Measurements from ENCODE around the gene CPT1B.
"Not testable (repeated sequence)": the region's sequence is repeated elsewhere in the genome, so short reads cannot be mapped to it uniquely, and the experiment has no call there.

CPT1B gene

GRCh38 chr22:50527921-50528681 is 50.1 kb downstream of the CPT1B start:
- DNase-seq (ENCODE audit: low spot score), result no peak

- no peak for DNase-seq (ENCODE audit: low spot score)
These were observed 51.1 kb downstream of the CPT1B start for GRCh38 chr22:50526834-50527801.

- DNase-seq (ENCODE audit: low spot score), result peak; percentile 73
These were observed 52.0 kb downstream of the CPT1B start for GRCh38 chr22:50526108-50526833.

- no peak for DNase-seq (ENCODE audit: low spot score)
These were observed 52.4 kb downstream of the CPT1B start for GRCh38 chr22:50525858-50526107.

- peak; percentile 96 for DNase-seq (ENCODE audit: low spot score)
These were observed 52.9 kb downstream of the CPT1B start, which contains the start of gene SCO2 for GRCh38 chr22:50525104-50525857. Gene SCO2, minus strand, starts transcription at chr22:50525598. Its CDS starts 1,187 bp downstream, at chr22:50524411.

GRCh38 chr22:50524676-50525103 is 53.5 kb downstream of the CPT1B start:
- no peak for DNase-seq (ENCODE audit: low spot score)

- DNase-seq (ENCODE audit: low spot score), result no peak
These were observed 54.2 kb downstream of the CPT1B start for GRCh38 chr22:50523806-50524675.

GRCh38 chr22:50523458-50523805 is 54.8 kb downstream of the CPT1B start:
- DNase-seq (ENCODE audit: low spot score), result no peak

GRCh38 chr22:50522806-50523438 is 55.3 kb downstream of the CPT1B start:
- no peak for DNase-seq (ENCODE audit: low spot score)

GRCh38 chr22:50522208-50522805 is 55.9 kb downstream of the CPT1B start:
- no peak for DNase-seq (ENCODE audit: low spot score)

- DNase-seq (ENCODE audit: low spot score), result no peak
These were observed 56.5 kb downstream of the CPT1B start for GRCh38 chr22:50521710-50522109.

GRCh38 chr22:50520826-50521453 is 57.3 kb downstream of the CPT1B start:
- DNase-seq (ENCODE audit: low spot score), result no peak

- DNase-seq (ENCODE audit: low spot score), result not testable (repeated sequence)
These were observed 58.0 kb downstream of the CPT1B start for GRCh38 chr22:50520184-50520583.

- DNase-seq (ENCODE audit: low spot score), result no peak
These were observed 59.1 kb downstream of the CPT1B start for GRCh38 chr22:50519151-50519550.

Measured in Ammon's horn (tissue), 1 donor.